PFSK-1 (cell line): Measurements from ENCODE around the gene BAG5.

Experiments
- FOXP2 ChIP-seq: optimal IDR thresholded peaks from 2 replicates; pipeline ENCODE3; 2011; ENCODE audit warnings: borderline replicate concordance, control low read depth, inconsistent platforms; ENCODE audit not compliant: insufficient read depth; ENCODE audit errors: extremely low read length, extremely low read depth
- POLR2AphosphoS5 ChIP-seq: IDR thresholded peaks from 2 replicates; pipeline ENCODE4 v1.6.1; 2012; ENCODE audit warnings: low read depth, mild to moderate bottlenecking, control low read depth, low read length, moderate library complexity

DNA sequence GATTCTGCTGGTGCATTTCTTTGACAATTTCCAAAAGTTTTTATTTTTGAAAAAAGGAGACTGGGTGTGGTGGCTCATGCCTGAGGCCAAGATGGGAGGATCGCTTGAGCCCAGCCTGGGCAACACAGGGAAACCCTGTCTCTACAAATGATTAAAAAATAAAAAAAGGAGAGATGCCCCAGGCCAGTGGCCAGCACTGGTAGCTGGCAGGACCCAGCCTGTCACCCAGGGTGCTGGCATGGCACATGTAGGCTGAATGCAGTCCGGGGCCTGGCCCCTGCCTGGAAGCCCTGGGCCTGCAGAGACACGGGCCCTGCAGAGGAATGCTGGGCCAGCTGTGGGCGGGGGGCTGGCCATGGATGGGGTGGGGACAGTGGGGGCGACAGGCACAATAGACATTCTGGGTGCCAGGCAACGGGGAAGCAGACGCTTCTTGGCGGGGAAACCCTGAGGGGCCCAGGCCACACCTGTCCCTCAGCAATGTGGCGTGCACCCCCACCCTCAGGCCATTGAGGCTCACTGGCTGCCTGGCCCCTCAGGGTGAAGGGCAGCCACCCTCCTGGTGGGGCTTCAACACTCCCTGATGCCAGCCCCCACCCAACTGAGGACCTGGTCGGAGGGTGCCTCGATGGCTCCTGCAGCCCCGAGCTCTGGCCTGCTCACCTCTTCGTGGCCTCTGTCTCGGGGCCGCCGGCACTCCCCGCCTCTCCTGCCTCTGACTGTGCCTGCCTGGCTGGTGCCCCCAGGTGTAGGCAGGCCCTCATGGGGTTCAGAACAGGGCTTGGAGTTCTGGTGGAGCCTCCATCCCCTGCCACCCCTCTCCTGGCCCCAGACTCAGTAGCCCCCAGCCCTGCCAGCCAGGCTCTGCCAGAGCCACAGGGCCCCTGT, 21.4 kb downstream of the BAG5 start:
- TF ChIP-seq POLR2AphosphoS5 (no peak), FOXP2 (no peak)
